GM19025 (cell line): ENCODE results near the gene CADPS2.
"Not testable (repeated sequence)": the region's sequence is repeated elsewhere in the genome, so short reads cannot be mapped to it uniquely, and the experiment has no call there.

Experiments used
- ATAC-seq: cut with Tn5 transposase; IDR thresholded peaks from one replicate; pipeline ENCODE4 v1.9.1; 2021; ENCODE audit warnings: mild to moderate bottlenecking, low read depth, moderate library complexity; ENCODE audit not compliant: unreplicated experiment

Gene CADPS2

GRCh38 chr7:122679813-122680212 is 206.4 kb downstream of the CADPS2 start:
- ATAC-seq: no peak

- ATAC-seq: not testable (repeated sequence)
Observed at GRCh38 chr7:122679269-122679709, 207.0 kb downstream of the CADPS2 start.

- ATAC-seq: no peak
Observed at GRCh38 chr7:122677149-122677548, 209.1 kb downstream of the CADPS2 start.

- ATAC-seq: no peak
Observed at GRCh38 chr7:122676466-122676865, 209.8 kb downstream of the CADPS2 start.

- ATAC-seq: no peak
Observed at GRCh38 chr7:122675621-122676020, 210.6 kb downstream of the CADPS2 start.

- no peak for ATAC-seq
Observed at GRCh38 chr7:122675011-122675410, 211.2 kb downstream of the CADPS2 start.

GRCh38 chr7:122674502-122674901 is 211.8 kb downstream of the CADPS2 start:
- ATAC-seq: no peak

GRCh38 chr7:122673951-122674350 is 212.3 kb downstream of the CADPS2 start:
- ATAC-seq: no peak

GRCh38 chr7:122672536-122672935 is 213.7 kb downstream of the CADPS2 start:
- ATAC-seq: no peak

GRCh38 chr7:122663733-122664132 is 222.5 kb downstream of the CADPS2 start:
- ATAC-seq: no peak

GRCh38 chr7:122658856-122659255 is 227.4 kb downstream of the CADPS2 start:
- no peak for ATAC-seq

GRCh38 chr7:122653685-122654084 is 232.6 kb downstream of the CADPS2 start:
- ATAC-seq: no peak

- no peak for ATAC-seq
Observed at GRCh38 chr7:122652876-122653275, 233.4 kb downstream of the CADPS2 start.

GRCh38 chr7:122651451-122651850 is 234.8 kb downstream of the CADPS2 start:
- no peak for ATAC-seq

GRCh38 chr7:122643250-122643649 is 243.0 kb downstream of the CADPS2 start:
- ATAC-seq: no peak

- no peak for ATAC-seq
Observed at GRCh38 chr7:122638459-122638858, 247.8 kb downstream of the CADPS2 start.

- no peak for ATAC-seq
Observed at GRCh38 chr7:122637784-122638183, 248.5 kb downstream of the CADPS2 start.

- not testable (repeated sequence) for ATAC-seq
Observed at GRCh38 chr7:122635481-122635880, 250.8 kb downstream of the CADPS2 start.

- ATAC-seq: no peak
Observed at GRCh38 chr7:122633472-122633871, 252.8 kb downstream of the CADPS2 start.

- no peak for ATAC-seq
Observed at GRCh38 chr7:122632238-122632637, 254.0 kb downstream of the CADPS2 start.

GRCh38 chr7:122629412-122629953 is 256.8 kb downstream of the CADPS2 start:
- no peak for ATAC-seq

- no peak for ATAC-seq
Observed at GRCh38 chr7:122628651-122629411, 257.4 kb downstream of the CADPS2 start.
